GM21367 (cell line): ENCODE measurements around the gene GPANK1.
A peak's percentile ranks its signal among the peaks of the same experiment; 100 is the strongest.
"Not testable (repeated sequence)": the region's sequence is repeated elsewhere in the genome, so short reads cannot be mapped to it uniquely, and the experiment has no call there.

Source experiments
- ATAC-seq: cut with Tn5 transposase; IDR thresholded peaks from one replicate; pipeline ENCODE4 v1.9.1; 2021; ENCODE audit not compliant: unreplicated experiment

The GPANK1 gene

DNA sequence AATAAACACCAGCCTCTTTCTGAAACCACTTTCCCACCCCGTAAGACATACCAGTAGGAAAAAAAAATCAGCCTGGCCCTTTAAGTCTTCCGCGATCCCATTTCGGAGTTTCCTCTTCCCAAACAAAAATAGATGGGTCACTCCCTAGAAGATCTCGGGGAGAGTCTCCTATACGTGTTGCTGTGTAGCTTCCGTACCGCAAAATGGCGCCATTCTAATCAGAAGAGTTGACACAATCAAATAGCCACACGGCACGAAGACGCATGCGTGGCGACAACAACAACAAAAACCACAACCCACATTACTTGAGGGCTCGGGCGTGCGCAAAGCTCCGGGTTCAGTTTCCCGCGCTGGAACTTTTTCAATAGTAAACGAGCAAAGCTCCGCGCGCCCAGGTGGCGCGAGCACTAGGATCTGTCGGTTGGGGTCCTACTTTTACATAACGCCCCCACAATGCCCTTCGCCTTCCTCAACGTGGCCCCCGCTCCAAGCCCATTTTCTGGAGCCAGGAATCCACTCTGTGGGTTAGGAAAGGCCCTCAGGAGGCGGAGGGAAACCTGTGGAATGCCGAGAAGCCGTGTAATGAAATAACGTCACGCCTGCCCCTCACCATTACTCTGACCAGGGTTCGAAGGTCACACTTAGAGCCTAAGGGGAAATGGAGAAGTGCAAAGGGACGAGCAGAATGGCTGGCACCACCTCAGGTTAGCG is at the start of gene GPANK1:
GPANK1 (minus strand) TSS at position 208 of the 711 bp plus-strand sequence. CDS start 519 bp downstream, outside the sequence.
- ATAC-seq: peak; percentile 32

DNA sequence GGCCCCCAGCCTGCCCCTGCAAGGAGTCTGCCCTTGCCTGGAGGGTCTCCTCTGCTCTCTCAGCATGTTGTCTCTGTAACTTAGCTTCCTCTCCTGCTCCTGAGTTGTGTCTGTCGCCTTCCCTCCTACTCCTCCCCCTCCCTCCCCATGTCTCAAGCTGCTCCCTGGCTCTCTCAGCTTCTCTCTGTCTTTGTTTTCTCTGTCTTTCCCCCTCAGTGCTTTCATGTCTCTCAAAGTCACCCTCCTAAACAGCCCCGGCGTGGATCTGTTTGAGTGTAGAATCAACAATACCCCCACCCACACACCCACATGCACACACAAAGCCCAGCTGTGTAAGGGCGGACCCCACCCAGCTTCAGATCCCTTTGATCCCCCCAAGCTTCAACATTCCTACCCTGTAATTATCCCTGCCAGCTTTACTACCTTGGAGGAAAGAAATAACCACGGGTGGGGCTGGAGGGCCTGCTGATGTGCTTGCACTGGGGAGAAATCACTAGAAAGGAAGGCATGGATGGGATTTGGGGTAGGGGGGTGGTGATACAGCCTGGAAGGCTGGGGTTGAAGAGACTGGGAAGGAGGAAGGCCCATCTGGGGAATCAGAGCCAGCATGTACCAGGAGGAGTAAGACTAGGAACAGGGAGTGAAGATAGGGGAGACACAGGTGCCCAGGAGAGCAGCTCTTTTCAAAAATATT is 49.3 kb upstream of the GPANK1 start:
- ATAC-seq: no peak

DNA sequence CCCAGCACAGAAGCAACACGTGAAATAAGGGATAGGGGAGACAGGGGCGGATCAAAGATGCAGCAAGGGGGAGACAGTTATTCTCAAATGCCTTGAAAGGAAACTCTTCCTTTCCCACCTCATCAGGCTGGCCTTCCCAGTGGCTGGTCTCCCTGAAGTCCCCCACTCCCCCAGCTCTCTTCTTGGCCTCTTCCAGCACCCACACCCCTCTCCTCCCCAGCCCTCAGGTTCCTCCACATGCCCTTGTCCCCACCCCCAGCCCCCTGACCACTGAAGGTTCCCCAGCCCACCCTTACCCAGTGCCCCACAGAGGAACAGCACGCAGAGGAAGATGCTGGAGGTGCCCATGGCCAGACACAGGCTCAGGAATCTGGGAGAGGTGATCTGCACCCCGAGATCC is 48.7 kb upstream of the GPANK1 start:
- no peak for ATAC-seq

DNA sequence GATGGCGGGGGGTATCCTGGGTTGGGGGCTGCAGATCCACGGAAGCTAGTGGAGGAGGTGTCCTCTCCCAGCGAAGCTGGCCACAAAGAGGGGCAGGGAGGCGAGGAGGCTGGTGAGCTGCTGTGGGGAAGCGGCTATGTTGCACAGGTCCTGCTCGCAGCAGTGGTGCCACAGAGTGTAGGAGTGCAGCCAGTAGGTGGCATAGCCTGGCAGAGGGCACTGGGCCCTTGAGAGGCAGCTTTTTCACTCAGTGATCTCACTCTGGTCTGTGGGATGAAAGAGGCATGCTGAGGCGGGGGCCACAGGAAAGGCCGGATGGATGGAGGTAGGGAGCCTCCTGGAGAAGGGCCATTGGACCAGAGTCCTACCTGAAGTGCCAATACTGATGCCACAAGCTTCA is 47.5 kb upstream of the GPANK1 start:
- ATAC-seq: no peak

DNA sequence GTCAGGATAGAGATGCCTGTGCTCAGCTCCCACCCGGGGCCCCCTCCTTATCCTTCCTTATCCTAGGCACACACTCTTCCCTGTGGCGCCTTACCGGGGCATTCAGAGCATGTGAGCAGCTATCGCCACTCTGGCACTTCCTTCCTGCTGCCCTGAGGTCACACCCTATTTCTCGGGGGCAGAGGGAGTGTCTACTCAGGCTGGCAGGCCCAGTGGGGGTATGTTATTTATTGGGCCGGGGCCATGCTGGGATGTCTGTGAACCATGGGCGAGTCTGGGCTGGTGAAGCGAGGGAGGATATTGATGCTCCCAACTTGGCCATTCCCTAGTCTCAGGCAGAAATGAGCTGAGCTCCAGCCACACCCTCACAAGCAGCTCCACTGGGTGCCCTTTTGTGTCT is 46.4 kb upstream of the GPANK1 start:
- ATAC-seq: no peak

DNA sequence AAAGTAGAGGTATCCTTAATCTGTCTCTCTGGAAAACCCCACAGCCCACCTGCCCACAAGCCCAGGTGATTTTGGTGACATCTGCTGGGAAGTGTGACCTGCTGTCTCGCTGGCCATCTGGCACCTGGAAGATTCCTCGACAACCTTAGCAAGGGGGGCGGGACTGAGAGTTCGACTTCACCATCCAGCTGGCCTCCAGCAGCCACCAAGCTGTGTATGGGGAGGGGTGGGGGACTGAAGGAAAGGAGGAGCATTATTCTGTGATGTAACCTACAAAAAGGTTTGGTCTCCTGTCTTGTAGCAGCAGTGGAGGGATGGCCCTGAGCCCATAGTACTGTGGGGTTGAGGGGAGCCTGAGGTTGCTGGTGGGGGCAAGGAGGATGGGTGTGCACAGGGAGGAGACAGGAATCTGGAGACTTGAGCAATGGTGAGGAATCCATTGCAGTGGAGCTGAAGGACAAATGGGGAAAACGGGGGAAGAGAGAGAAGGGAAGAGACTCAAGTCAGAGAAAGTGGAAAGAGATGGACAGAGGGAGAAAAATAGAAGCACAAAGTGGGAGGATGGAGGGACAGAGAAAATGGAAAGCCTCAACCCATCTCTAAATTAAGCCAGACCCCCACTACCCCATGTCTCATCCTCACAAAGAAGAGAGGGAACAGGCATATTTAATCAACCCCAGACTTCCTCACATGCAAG is 45.9 kb upstream of the GPANK1 start:
- no peak for ATAC-seq

DNA sequence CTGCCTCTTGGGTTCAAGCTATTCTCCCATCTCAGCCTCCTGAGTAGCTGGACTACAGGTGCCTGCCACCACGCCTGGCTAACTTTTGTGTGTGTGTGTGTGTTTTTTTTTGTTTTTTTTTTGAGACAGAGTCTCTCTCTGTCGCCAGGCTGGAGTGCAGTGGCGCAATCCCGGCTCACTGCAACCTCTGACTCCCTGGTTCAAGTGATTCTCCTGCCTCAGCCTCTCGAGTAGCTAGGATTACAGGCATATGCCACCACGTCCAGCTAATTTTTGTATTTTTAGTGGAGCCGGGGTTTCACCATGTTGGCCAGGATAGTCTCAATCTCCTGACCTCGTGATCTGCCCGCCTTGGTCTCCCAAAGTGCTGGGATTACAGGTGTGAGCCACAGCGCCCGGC is 44.4 kb upstream of the GPANK1 start:
- ATAC-seq: not testable (repeated sequence)

DNA sequence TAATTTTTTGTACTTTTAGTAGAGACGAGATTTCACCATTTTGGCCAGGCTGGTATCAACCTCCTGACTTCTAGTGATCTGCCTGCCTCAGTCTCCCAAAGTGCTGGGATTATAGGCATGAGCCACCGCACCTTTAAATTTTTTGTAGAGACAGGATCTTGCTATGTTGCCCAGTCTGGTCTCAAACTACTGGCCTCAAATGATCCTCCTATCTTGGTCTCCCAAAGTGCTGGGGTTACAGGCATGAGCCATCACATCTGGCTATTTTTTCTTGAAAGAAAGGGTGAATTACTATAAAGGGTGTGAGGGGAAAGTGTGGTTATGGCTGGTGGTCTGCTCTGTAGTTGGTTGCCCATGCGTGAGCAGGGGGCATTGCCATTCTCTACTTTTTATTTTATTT is 43.4 kb upstream of the GPANK1 start:
- no peak for ATAC-seq

DNA sequence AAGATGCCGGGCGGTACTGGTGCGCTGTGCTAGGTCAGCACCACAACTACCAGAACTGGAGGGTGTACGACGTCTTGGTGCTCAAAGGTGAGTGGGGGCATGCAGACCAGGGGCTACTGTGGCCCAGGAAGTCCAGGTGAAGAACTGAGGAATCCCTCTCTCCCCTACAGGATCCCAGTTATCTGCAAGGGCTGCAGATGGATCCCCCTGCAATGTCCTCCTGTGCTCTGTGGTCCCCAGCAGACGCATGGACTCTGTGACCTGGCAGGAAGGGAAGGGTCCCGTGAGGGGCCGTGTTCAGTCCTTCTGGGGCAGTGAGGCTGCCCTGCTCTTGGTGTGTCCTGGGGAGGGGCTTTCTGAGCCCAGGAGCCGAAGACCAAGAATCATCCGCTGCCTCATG is 42.9 kb upstream of the GPANK1 start:
- ATAC-seq: no peak

DNA sequence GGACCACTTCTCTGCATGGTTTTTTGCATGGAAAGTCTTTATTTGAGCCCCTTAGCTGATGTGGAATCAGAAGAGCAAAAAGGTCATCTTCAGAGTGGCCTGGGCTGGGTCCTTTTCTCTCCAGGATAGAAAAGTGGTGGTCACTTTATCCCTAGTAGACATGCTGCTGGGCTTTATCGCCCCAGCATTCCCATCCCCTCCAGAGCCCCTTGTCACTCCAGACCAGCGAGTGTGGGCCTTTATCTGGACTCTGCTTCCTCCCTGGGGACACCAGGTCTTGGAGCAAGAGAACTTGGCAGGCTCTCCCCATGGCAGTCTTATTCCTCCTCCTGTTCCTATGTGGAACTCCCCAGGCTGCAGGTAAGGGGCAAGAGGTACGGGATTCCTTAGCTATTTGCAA is 41.8 kb upstream of the GPANK1 start, which contains the start of gene LY6G6F:
LY6G6F (plus strand) TSS at position 268 of the 400 bp plus-strand sequence; CDS start at position 309, 41 bp downstream.
- no peak for ATAC-seq

DNA sequence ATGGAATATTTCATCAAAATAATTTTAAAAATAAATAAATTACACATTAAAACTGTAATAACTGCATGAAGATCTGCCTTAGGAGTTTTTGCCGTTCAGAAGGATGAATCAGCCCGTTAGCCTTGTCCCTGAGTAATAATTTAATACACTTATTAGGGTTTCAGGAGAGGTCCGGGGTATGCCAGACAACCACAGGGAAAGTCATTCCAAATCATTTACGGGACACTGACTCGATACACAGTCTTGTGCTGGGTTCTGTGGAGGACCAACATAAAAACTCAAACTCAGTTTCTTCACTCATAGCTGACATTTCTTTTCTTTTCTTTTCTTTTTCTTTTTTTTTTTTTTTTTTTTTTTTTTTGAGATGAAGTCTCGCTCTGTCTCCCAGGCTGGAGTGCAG is 41.1 kb upstream of the GPANK1 start:
- no peak for ATAC-seq

DNA sequence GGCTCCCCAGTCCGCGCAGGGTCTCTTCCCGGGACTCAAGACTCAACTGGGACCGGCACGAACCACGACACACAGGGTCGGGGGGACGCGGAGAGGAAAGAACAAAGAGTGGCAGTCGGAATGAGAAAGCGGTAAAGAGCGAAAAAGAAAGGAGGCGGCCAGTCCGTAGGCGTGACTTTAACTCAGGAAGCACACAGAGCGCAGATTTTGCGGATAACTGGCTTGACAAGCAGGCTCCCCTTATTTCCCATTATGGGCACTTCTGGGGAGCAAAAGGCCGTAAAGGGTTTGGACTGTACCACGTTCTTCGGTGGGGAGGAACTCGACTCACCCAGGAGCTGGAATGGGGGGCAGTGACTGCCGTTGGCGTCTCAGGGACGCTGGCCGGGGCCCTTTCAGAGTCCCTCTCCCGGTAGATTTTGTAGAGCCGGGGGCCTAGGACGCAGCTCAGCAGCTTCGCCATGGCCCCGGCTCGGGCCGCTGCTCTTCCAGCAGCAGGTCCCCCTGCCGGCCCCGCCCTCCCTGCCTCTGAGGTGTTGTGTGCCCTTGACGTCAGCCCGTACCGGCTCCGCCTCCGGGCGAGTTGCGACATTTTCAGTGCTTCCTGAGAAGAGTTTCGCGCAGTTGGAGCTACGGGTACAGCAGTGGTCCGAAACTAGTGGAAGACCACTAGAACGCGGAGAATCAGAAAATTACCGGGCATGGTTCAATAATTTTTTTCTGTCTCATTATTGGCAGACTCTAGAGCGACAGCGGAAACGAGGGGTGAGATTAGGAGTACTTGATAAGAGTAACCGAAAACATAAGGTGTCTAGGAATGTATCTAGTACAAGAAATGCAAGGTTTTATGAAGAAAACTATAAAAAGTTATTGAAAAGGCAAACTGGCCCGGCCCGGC is 38.3 kb upstream of the GPANK1 start, which contains the start of gene ABHD16A:
ABHD16A (minus strand) TSS at position 506 of the 898 bp plus-strand sequence; CDS start at position 463, 43 bp downstream.
- peak; percentile 70 for ATAC-seq

DNA sequence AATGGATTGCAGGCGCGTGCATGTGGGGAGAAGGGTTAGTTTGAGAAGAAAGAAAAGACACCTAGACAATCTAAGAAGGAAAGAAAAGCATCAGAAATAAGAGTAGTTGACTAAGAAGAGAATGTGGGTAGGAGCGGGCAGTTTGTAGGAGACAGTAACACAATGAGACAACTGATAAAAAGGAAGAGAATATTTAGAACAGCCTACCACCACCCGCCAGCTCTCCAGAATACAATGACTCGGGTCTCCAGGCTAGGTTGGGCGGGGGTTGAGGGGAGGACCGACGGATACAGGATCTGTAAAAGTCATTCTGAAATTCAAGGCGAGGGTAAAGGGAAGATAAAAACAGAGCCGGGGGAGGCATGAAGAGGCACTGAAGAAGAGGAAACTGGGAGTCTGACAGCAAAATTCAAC is 37.6 kb upstream of the GPANK1 start:
- no peak for ATAC-seq

DNA sequence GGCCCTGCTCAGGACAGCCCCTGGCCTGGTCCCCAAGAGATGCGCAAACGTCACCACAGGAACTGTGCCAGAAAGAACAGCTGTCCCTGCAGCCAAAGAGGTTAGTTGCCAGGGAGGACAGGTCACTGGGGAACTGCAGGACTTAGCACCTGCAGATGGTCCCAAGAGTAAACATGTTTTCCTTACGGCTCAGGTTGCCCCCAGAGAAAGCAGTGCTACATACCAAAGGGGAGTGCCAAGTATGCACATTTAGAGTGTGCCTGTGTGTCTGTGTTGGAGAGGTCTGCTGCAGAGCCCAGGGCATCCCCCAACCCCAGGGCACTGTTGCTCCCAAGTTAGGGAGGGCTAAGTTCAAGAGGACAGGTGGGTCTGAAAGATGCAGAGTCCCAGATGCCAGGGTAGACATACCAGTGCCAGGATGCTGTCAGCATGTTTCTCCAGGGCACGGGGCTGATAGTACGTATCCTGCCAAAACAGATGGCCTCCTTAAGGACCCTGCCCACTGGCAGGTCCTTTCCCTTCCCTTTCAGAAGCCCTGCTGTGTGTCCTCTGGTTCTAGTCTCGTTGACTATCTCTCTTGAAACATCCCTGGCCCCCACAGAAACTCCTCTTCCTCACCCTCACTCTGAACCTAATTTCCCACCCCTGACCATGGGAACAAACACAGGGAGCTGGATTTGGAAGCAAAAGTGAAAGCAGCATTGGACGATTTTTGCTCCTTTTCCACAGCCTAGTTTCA is 37.0 kb upstream of the GPANK1 start:
- no peak for ATAC-seq

DNA sequence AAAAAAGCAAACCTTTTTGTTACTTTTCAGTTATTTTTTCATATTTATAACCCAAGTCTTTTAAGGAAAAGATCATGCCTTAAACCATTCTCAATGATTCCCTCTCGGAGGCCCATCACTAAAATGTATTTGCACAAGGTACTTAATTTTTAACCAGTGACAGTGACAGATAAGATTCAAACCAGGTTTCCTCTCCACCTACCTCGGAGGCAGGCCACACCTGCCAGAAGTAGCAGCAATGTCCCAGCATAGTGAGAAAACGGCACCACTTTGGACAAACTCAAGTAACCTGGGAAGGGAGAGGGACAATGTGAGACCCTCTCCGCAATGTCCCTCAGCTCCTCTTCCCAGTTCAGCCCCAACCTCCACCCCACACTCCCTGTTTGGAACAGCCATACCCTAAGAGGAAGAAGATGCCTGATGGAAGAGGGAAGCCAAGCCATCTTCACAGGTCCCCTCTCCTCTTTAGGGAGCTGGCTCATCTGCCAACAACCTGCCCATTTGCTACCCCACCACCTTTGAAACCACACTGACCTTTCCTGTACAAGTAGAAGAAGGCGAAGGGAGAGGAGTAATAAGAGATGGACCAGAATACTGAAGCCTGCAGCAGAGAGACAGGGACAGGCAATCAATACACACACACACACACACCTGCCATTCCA is 36.1 kb upstream of the GPANK1 start:
- no peak for ATAC-seq

DNA sequence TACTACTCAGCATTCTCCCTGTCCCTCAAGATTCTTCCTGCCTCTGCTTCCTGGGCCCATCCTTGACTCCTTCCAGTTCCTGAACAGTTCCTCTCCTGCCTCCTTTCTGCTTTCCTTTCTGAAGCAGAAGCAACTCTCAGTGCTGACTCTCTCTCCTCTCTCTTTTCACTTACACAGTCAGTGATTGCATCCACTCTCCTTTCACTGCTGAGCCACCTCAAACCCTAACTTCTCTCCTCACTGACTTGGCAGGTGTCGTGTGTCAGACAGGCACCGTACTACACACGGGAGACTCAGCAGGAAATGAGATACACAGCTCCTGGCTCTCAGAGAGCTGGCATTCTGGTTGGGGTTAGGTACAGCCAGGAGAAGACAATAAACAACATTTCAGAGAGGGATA is 32.8 kb upstream of the GPANK1 start:
- ATAC-seq: no peak

DNA sequence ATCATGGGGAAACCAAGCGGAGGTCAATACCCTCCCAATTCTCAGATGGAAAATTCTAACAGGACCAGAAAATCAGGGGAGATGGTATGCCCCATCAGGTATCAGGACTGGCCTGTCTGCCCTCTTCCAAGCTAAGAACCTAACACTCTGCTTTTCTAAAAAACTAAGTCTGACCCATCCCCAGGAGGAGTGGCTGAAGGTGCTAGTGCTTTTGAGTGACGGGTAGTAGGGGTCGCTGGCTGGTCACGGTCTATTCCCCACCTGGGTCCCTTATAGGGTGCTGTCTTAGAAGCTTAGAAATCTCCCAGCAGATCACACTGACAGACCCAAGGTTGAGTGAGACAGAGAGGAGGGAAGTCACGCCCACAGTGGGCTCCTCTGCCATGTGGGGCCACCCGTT is 28.7 kb upstream of the GPANK1 start:
- ATAC-seq: no peak

DNA sequence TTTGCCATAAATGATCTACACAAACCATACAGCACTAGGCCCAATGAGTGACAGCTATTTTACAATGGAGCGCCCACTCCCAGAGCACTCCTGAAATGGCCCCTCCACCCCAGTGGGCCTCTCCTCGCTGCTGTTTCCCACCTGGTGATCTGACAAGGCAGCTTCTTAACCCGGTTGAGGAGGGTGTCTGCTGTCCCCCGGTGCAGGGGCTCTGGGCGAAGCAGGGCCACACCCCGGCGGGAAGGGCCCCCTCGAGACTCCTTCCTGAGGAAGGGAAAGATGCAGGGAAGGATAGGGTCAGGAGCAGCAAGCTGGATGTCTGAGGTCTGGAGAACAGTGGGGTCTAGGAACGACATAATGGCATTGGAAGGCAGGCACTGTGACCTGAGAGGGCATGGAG is 28.1 kb upstream of the GPANK1 start:
- ATAC-seq: no peak

DNA sequence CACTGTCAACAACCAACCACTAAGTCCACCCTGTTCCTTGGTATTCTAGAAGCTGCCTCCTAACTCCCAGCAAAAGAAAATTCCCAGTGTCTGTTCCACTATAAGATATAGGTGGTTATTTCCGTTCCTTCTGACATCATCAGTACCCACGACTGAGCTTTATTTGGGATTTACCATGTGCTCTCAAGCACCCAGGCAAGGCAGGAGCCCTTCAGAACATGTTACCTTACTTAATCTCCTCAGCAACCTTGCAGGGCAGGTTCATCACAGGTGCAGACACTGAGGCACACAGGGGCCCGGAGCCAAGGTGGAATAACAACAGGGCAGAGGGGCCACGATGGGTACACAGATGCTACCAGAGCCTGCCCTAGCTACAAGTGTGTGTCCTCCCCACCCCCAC is 27.6 kb upstream of the GPANK1 start:
- ATAC-seq: no peak
